ENCODE results near the gene CNDP2.
"Not testable (repeated sequence)": the region's sequence is repeated elsewhere in the genome, so short reads cannot be mapped to it uniquely, and the experiment has no call there.

Gene CNDP2

DNA sequence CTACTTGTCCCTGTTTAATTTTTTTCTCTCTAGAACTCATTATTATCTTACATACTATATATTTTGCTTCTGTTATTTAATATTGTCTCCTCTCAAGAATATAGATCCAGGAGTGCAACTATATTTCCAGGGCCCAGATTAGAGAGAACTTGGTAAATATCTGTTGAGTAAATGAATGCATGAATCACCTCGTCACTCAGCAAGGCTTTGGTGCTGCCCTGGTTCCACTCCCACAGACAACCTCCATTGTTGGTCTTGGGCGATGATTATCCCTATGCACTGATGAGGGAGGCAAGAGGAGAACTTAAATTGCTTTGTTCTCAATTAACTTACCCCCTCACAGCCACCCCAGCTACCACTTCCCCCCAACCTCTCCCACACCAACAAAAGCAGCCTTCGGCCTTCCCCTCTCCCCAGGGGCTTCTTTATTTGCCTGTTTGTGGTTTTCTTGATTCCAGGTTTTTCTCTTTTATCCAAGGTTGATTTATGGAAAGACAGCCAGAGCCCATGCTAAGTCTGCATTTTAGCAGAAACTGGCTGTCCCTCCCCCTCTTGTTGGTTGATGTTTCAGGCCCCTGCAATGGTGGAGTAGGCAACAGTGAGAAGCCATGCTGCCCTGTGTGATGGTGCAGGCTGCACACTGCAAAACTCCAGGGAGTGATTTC, 22.1 kb upstream of the CNDP2 start:
- no peak for DNase-seq

DNA sequence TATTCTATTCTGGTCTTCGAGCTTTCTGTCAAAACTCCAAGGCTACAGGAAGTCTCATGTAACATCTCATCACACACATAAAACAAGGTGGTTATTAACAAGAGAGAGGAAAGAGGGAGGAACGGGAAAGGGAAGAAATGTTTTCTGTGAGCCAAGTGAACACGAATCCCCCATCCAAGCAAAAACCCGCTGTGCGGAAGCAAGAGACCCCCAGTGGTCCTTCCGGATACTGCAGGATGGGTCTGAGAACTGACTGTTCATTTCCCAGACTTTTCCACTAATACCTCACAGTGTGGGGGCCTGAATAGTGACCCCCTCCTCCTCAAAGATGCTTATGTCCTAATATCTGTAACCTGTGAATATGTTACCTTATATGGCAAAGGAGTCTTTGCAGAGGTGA, 20.0 kb upstream of the CNDP2 start:
- no peak for DNase-seq

DNA sequence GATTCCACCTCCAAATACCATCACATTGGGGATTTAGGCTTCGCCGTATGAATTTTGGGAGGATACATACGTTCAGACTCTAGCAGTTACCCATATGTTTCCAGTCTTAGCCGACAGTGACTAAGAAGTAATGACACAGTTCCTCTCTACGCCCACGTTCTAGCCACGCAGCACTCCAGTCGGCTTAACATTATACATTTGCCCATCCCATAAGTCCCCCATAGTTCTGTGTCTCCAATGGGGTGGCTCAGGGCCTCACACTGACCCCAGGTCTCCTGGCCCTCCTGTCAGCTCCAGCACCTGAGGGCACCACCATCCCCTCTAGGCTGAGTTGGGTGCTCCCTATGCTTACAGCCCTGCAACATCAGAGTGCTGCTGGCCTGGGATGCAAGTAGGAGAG, 18.4 kb upstream of the CNDP2 start:
- DNase-seq, result no peak

DNA sequence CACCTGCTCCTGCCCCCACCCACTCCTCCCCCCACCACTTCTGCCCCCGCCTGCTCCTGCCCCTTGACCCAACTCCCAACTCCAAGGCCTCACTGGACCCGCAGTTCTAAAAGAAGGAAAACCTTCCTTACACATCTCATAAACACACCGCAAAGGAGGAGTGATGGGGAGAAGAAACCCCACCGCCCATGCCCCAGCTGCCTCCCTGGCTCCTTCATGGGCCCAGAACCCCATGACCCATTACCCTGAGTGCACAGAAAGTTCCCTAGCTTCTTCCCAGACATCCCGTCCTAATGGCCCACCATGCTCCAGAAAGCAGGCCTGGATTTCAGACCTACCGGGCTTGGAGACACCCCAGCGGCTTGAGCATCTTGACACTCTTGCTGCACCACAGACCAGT, 17.8 kb upstream of the CNDP2 start:
- DNase-seq, result no peak

DNA sequence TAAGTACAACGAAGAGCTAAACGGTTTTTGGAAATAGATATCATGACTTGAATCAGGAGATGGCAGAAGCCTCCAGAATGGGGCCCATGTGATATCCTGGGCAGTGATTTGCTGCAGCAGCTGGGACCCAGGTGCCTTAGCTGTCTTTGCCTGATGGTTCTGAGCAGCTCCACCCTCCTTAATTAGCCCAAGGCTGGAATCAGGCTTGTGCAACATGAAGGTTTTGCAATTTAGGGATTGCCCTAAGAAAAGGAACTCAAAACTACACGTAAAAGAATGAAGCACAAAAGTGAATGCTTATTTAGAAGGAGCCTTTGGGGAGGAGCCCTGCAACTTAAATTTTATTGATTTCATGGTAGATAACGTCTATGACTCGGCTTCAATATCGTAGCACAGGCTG, 17.3 kb upstream of the CNDP2 start:
- DNase-seq, result no peak

DNA sequence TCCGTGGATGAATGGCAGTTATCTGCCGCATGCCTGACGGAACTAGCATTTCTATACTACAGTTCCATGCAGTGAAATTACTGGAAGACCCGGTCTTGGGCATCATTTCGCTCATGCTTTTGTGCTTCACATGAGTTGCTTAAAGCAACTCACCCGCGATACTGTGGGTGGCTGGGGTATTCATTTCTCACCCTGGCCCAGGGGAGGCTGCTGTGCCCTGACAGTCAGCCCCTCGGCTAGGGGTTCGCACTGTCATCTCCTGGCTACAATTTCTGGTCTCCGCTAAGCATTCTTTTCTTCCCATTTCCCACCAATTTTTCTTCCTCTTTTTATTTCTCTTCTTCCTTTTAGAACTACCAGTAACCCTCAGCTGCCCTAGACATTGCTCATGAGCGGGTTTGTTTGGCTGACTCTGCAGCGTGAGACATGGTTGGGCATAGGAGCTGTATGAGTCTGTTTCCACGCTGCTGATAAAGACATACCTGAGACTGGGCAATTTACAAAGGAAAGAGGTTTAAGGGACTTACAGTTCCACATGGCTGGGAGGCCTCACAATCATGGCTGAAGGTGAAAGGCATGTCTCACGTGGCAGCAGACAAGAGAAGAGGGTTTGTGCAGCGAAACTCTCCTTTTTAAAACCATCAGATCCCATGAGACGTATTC, 16.5 kb upstream of the CNDP2 start:
- DNase-seq, result no peak

DNA sequence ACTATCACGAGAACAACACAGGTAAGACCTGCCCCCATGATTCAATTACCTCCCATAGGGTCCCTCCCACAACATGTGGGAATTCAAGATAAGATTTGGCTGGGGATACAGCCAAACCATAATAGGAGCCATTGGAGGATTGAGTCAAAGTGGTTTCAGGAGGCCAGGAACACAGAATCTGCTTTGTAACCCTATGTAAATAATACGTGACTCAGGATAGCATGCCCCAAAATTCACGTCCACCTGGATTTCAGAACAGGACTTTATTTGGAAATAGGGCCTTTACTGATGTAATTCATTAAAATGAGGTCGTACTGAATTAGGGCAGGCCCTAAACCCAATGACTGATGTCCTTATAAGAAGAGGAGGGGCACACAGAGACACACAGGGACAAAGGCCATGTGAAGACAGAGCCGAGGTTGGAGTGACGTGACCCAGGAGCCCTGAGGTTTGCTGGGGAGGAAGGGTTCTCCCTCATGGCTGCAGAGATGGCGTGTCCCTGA, 16.0 kb upstream of the CNDP2 start:
- DNase-seq, result no peak

DNA sequence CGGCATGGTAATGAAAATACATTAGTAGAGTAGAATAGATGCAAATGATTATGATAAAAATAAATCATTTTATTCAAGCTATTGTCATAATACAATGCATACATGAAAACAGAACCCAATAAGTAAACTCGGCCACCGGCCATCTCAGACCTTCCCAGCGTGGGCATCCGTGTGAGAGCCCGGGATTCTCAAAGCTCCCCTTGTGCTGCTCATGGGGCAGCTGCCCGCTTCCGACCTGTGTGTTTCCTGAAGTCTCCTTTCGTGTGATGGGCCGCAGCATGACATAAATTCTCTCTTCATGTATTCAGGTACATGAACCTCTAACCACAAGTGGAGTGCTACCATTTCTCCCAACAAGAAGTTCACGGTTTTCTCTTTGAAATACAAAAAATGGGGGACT, 13.5 kb upstream of the CNDP2 start:
- no peak for DNase-seq

DNA sequence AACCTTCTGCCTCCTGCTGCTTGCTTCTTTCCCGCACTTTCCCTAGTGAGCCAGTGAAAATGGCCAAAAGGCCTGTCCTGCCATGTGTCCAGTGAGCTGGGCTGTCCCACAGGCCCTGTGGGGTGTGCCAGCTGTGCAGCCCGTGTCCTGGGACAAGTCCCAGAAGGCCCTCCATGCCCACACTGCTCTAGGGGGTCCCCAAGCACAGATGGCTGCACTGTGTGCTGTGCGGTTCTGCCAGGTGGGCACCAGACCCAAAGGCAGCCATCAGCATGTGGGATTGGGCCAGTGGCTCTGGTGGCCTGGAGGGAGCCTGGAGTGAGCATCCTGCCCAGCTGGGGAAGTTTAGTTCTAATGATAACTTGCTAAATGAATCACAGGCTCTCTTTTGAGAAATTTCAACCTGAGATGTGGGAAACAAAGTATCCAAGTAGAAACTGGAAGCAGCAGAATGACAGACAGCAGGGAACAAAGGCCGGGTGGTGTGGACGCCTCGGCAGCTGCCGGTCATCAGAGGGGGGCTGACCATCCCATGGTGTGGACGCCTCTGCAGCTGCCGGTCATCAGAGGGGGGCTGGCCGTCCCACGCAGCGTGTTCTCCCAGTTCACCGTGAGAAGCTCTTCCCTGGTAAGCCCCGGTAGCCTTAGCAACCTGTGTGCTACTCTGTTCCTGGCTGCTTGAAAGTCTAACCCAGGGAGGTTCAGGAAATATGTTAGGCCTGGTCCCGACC, 9.9 kb upstream of the CNDP2 start:
- no peak for DNase-seq

DNA sequence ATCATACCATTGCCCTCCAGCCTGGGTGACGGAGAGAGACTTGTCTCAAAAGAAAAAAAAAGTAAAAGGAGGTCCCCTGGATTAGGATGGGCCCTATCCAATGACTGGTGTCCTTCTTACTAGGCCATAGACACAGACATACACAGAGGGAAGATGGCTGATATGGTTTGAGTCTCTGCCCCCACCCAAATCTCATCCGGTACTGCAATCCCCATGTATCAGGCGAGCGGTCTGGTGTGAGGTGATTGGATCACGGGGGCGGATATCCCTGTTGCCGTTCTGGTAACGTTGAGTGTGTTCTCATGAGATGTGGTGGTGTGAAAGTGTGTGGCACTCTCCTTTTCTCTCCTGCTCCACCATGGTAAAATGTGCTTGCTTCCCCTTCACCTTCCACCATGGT, 7.8 kb upstream of the CNDP2 start:
- DNase-seq, result no peak

DNA sequence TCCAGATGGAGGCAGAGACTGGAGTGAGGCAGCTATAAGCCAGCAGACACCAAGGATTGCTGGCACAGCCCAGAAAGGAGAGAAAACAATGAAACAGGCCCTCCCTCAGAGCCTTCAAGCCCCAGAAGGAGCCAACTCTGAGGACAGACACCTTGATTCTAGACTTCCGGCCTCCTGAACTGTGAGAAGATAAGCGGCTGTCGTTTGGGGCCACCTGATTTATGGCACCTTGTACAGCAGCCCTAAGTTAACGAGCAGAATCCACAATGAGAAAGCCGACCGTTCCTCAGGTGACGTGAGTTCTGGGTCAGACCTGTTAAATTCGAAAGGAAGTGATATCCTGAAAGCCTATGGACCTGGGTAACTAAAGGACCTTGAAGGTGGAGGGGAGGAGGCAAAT, 7.3 kb upstream of the CNDP2 start:
- DNase-seq, result no peak

DNA sequence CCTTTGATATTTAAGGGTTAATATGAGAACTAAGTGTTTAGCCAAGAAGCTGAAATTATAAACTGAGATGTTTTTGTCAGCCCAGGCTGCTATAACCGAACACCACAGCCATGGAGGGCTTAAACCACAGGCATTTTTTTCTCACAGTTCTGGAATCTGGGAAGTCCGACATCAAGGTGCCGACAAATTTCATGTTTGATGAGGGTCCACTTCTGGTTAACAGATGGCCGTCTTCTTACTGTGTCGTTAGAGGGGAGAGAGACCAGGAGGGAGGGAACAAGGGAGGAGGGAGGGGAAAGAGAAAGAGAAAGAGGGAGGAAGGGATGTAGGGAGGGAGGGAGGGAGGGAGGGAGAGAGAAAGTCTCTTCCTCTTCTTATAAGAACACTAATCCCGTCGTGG, 6.5 kb upstream of the CNDP2 start:
- DNase-seq, result no peak

DNA sequence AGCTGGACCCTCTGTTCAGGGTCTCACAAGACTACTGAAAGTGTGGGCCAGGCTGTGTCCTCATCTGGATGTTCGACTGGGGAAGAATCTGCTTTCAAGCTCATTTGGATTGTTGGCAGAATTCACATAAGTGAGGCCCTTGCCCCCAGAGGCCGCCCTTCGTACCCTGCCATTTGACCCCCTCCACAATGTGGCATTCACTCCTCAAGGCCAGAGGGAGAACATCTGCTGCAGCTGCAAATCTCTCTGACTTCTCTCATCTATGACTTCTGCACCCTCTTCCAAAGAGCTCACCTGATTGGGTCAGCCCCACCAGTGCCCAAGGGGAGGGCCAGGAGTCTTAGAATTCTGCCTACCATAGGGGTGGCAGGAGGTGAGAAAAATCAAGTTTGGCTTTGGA, 3.9 kb upstream of the CNDP2 start:
- DNase-seq, result no peak

DNA sequence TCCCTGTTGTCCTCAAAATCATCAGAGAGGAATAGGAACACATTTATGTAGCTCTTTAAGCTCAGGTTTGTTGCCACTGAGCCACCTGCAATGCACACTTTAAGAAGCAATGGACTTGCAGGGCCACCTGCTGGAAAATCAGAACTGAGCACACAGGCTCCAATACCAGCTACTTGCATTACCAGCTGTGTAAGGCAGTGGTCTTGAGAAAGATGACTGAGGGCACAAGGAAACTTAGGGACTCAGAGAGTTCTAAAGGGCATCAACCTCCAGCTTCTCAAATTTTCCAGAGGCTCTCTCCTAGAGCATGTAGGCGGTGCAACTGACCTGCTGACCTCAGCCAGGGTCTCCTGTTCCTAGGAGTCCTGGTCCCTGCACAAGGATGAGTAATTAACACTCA, 2.5 kb upstream of the CNDP2 start:
- DNase-seq, result peak; percentile 31

DNA sequence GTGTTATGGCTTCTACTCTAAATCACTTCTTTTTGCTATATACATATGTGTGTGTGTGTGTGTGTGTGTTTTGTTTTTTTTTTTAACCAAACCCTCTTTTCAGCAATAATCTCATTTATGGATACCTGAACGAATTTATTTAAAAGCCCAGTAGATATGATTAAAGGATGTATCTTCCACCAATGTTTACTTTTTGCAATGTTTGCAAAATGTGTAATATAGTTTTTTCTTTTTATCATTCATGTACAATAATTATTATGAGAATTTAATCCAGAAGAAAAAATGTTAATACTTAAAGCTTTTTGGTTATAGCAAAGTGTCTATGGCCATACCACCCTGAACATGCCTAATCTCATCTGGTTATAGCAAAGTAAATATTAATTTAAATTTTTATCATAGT, 1.6 kb upstream of the CNDP2 start:
- no peak for DNase-seq

DNA sequence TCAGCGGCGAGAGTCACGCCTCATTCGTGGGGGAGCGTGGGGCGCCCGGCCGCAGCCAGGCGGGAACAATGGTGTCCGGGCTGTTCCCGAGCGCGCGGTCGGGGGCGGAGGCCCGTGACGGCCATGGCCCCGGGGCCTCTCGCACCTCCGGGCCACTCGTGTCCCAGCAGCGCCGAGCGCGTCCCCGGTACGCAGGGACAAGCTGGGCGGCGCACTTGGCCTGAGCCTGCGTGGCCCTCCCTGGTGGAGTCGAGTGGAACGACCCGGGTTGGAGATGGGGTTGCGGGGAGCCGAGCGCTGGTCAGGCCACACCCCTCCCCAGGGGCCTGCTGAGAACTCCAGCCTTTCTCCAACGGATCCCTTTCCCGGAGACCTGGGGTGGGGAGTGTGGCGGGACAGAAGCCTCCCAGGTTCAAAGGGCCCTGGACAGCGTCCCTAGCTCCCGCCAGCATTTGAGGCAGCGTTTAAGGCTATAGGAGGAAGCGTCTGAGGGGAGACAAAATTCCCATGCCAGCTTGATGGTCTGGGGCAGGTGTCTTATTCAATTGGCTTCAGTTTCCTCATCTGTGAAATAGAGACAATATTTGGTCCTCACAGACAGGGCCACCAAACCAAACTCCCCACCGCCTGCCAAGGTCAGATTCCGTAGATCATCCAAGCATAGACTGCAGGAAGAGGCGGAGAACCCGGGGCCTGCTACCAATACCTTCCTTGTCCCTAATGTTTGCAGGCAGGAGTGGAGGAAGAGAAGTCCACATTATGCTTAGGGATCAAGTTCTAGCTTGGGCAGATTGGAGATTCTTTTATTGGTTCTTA, 553 bp downstream of the CNDP2 start:
- no peak for DNase-seq

DNA sequence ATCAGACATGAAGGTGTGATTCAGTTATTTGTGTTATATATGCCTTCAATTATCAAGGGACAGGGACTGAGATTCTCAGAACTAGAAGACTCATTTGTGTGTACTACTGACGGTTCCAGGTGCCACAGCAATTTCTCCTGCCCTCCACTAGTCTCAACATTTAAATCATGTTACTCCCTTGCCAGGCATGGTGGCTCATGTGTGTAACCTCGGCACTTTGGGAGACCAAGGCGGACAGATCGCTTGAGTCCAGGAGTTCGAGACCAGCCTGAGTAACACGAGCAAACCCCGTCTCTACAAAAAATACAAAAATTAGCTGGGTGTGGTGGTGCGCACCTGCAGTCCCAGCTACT, 1.1 kb downstream of the CNDP2 start:
- DNase-seq, result no peak

DNA sequence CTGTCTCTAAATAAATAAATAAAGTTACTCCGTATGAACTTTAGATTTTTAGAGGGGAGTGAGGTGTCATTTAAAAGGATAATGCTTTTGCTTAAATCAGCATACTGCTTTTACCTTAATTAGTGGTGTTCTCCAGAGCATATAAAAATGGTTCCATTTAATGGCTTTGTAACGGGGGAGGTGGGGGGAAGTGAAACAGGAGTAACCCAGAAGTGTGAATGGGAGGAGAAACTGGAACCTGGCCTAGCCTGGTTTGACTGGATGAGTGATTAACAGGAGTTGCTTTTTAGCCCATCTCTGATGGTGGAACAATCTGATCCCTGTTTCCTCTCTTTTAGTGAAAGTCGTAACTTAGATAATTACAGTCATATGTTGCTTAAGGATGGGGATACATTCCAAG, 1.6 kb downstream of the CNDP2 start:
- DNase-seq, result no peak

DNA sequence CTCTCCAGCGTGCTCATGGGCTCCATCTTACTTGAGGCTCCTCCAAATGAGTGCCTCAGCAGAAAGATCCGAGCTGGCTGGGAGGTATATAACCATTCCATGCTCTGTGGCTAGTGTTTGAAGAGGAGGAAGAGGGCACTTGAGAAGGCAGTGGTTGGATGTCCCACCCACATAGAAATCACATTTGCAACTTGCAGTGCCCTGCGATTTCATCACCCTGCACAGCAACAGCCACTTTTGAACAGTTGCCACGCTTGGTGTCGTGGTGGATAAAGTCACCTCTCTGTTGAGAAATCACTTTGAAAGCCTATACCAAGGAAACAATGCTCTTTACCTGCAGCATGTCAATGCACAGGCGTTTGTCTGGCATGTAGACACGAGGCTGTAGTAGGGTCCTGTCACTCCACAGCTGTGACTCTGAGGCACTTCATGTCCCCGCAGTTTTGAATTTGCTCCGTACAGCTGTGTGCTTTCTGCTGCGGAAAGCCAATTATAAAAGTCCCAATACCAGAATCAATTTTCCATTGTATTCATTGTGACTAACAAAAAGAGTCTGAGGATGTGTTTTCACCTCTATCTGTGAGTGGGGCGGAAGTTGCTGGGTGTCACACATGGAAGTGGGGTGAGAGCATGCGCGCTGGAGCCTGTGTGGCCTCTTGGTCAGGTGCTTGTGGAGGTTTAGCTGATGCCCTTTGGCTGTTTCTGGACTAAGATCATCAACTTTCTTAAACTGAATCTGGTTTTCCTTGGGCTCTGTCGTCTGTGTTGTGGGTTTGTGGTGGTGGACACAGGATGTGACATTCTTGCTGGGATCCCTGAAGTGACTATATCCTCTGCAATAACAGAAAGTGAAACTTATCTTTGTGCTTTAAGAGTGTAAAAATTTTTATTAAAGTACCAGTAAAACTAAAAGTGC, 2.8 kb downstream of the CNDP2 start:
- no peak for DNase-seq

DNA sequence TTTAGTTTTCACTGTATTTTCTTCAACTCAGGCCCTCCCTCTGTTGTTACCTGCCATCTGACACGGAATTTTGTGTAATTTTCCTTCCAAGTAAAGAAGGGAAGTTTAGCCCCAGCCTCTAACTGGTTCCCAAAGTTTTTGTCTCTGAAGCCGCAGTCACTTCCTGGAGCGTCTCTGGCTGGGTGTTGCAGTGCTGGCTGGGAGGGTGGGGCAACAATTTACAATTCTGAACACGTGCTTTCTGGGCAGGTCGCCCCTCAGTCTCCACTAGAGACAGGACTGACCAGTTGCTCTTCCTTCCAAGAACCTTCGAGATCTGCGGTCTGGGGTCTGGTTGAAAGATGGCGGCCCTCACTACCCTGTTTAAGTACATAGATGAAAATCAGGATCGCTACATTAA, 3.5 kb downstream of the CNDP2 start:
- no peak for DNase-seq

DNA sequence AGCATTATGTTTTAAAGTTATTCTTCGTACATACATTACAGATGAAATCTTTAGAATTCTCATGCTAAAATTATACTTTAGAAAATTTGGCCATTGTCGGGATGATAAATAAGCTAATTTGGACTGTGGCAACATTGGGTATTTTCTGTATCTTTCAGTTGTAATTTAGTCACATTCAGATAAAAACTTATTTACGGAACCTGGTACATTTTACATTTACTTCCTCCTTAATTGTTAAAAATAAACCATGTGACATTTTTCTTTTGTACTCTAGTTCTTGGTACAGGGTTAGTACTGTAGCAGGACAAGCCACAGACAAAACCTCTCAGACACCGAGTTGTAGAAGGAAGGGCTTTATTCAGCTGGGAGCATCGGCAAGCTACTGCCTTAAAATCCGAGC, 4.2 kb downstream of the CNDP2 start:
- no peak for DNase-seq

DNA sequence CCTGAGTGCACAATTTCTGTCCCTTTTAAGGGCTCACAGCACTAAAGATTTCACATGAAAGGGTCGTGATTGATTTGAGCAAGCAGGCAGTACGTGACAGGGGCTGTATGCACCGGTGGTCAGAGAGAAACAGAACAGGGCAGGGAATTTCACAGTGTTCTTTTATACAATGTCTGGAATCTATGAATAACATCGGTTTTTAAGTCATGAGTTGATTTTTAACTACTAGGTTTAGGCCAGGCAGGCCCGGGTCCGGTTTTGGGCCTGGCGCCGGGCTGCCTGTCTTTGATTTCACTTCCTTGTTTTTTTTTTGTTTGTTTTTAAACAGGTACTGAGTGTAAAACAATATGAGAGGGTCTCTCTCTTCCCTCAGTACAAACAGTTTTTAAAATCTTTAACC, 4.6 kb downstream of the CNDP2 start:
- not testable (repeated sequence) for DNase-seq
